Heart left ventricle (tissue), 16 donors: ENCODE measurements around the gene PTPN11. TPM values are rescaled to one million over a fixed set of nuclear protein-coding genes. Genes with fewer than 3 reads are reported as not detected.
A peak's percentile ranks its signal among the peaks of the same experiment; 100 is the strongest.

Experiments used
- ATAC-seq, 4 donors: fragments of 200-7000 bp; cut with Tn5 transposase; one replicate each; pipeline ENCODE4 v1.9.1; 2020 to 2022; ENCODE audit warnings: moderate library complexity in 4 of 4, mild to moderate bottlenecking in 3 of 4, moderate number of reproducible peaks in 1 of 4
- DNase-seq, 5 donors: peaks; one replicate each; pipeline ENCODE4 v3.0.0-alpha.2; 2020
- H3K27ac ChIP-seq, 12 donors: fragments of 200-600 bp; sonication (generic) in 4 of 12; one replicate each; pipeline versions ENCODE4 v1.5.0 to v1.8.0; 2016 to 2022; ENCODE audit warnings: mild to moderate bottlenecking in 2 of 12
- H3K27me3 ChIP-seq, 9 donors: fragments of 200-600 bp; sonication (generic) in 2 of 9; one replicate each; pipeline versions ENCODE4 v1.5.1 to v1.8.0; 2016 to 2022; ENCODE audit warnings: mild to moderate bottlenecking in 3 of 9
- H3K36me3 ChIP-seq, 9 donors: fragments of 200-600 bp; sonication (generic) in 2 of 9; one replicate each; pipeline versions ENCODE4 v1.5.0 to v1.8.0; 2018 to 2022; ENCODE audit warnings: mild to moderate bottlenecking in 2 of 9
- H3K4me1 ChIP-seq, 12 donors: fragments of 200-600 bp; sonication (generic) in 4 of 12; one replicate each; pipeline versions ENCODE4 v1.5.0 to v1.8.0; 2016 to 2022; ENCODE audit warnings: mild to moderate bottlenecking in 3 of 12
- H3K4me3 ChIP-seq, 12 donors: fragments of 200-600 bp; sonication (generic) in 4 of 12; one replicate each; pipeline versions ENCODE4 v1.5.0 to v1.8.0; 2017 to 2022; ENCODE audit warnings: mild to moderate bottlenecking in 9 of 12, moderate library complexity in 4 of 12
- H3K9me3 ChIP-seq, 12 donors: fragments of 200-600 bp; sonication (generic) in 4 of 12; one replicate each; pipeline versions ENCODE4 v1.5.0 to v1.8.0; 2016 to 2022; ENCODE audit warnings: mild to moderate bottlenecking in 1 of 12
- POLR2A ChIP-seq, 2 donors: fragments of 450-650 bp; IDR thresholded peaks; one replicate each; pipeline ENCODE4 v1.6.1; 2017; ENCODE audit warnings: antibody characterized with exemption in 2 of 2, mild to moderate bottlenecking in 2 of 2, moderate library complexity in 2 of 2
- WGBS, 4 donors: extraction: QIAGEN DNeasy Blood & Tissue Kit in 2 of 4; methylation state at CpG; one replicate each; pipeline versions ENCODE4 v1.1.5 to v1.1.7; 2013 to 2018; 5-methylcytosine and 5-hydroxymethylcytosine counted together
- intact Hi-C, 10 donors: fragments of 100-400 bp; cut with DNase I; formaldehyde crosslinking; loops; one replicate each; pipeline versions ENCODE4 v1.11.1 to v1.14.2; 2022
- polyA plus RNA-seq, 2 donors: library from polyadenylated mRNA; stranded (reverse); fragments of 200-250 nt; gene quantifications; one replicate each; pipeline ENCODE4 v1.2.3, GENCODE V29; 2013
- total RNA-seq, 9 donors: library from RNA; depleted of rRNA in 2 of 9; stranded (reverse); fragments of >200 nt in 2 of 9; fragmentation: NEBNext Ultra II Directional in 3 of 9; extraction: Animal tissue kit (Norgen Biotek cat#: 25700) in 3 of 9; gene quantifications; one replicate each; pipeline versions ENCODE4 v1.1.0 to v1.2.4, GENCODE V29; 2016 to 2023
- TF ChIP-seq, protein P1 (sequence below), 12 donors: fragments of 200-600 bp; sonication (generic) in 4 of 12; IDR thresholded peaks; one replicate each; pipeline versions ENCODE4 v1.5.0 to v1.8.0; 2018 to 2022; ENCODE audit warnings: antibody characterized with exemption in 12 of 12, mild to moderate bottlenecking in 5 of 12
- donor health status: ischemic (EF 13 %, LVEDD 7.1; RV severe dilation, severe dysfunction).
- donor health status: healthy with polysubstance abuse.
- donor health status: DM: no; HTN: yes; CAD: no.
- donor health status: DM: no; HTN: no; CAD: no.
- donor health status: ischemic (EF 25% LVEDD 6.9; RV normal size, moderate dysfunction).
- donor health status: ischemic (EF 25% LVEDD 5.7; RV mildly dilated, moderate dysfunction).
- donor health status: healthy.
- donor health status: DM: yes; HTN: yes; CAD: no.
- donor health status: ischemic (EF 35%, LVEDD 5.7; RV mildly dilated, moderate dysfunction).
- donor health status: nonischemic (EF 11% LVEDD 7.7; RV severe dilation, severe dysfunction).
- donor health status: DM: yes; HTN: yes; CAD: no.
- donor health status: PGD.
- donor health status: ischemic (EF 29% LVEDD 5.4; RV normal size, mild dysfunction).
- donor health status: nonischemic (EF 23%, LVEDD 6.1; RV moderate dilation, normal function).

The PTPN11 gene
- total and polyA plus RNA-seq, 11 donors = 35.9 to 197 (median 130) TPM

DNA sequence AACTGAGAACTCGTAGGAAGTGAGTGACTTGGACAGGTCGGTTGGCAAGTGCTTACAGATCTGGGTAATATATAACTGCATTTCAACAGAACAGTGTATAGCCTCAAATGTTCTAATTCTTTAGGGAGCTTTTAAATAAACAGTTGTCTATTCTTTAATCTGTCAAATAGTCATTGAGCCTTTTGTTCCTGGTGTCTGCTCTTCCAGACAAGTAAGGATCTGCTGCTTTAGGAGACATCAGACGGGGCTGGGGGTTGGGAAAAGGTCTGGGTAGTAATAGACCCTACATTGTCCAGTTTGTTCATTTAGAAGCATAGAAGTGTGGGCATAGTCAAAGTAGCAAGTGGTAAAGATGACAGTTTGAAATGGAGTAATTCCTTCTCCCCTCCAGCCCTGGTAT lies 2.0 kb downstream of the PTPN11 start:
- Histone ChIP-seq H3K4me3 (no peak overlapping the region), H3K36me3 (peaks cover 0 to 4% (median 0%) of the 10 kb centered on the region in 9 donors), H3K9me3 (no peaks in the 10 kb centered on the region), H3K27me3 (no peaks in the 10 kb centered on the region), H3K27ac (no peak overlapping the region), H3K4me1 (peaks cover 3 to 70% (median 47%) of the 10 kb centered on the region in 12 donors)
- intact Hi-C loops = no loop called here
- TF ChIP-seq POLR2A (IDR thresholded peaks at IDR 0.05) = no peak
- TF ChIP-seq, protein P1, sequence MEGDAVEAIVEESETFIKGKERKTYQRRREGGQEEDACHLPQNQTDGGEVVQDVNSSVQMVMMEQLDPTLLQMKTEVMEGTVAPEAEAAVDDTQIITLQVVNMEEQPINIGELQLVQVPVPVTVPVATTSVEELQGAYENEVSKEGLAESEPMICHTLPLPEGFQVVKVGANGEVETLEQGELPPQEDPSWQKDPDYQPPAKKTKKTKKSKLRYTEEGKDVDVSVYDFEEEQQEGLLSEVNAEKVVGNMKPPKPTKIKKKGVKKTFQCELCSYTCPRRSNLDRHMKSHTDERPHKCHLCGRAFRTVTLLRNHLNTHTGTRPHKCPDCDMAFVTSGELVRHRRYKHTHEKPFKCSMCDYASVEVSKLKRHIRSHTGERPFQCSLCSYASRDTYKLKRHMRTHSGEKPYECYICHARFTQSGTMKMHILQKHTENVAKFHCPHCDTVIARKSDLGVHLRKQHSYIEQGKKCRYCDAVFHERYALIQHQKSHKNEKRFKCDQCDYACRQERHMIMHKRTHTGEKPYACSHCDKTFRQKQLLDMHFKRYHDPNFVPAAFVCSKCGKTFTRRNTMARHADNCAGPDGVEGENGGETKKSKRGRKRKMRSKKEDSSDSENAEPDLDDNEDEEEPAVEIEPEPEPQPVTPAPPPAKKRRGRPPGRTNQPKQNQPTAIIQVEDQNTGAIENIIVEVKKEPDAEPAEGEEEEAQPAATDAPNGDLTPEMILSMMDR (IDR thresholded peaks at IDR 0.05) = no peak
- no peak for ATAC-seq
- 79 to 84% (median 82%) methylated on average over 3 of the region's 3 CpGs for WGBS, 4 donors
- DNase-seq = no peak

DNA sequence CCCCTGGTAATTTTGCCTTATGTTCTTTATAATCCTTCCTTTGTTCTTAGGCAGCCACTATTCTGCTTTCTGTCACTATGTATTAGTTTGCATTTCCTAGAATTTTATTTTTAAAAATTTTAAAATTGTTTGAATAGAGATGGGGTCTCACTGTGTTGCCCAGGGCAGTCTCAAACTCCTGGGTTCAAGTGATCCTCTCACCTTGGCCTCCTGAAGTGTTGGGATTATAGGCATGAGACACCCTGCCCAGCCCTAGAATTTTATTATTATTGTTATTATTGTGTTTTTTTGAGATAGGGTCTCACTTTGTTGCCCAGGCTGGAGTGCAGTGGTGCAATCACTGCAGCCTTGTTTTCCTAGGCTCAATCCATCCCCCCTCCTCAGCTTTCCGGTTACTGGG lies 2.6 kb downstream of the PTPN11 start:
- H3K27ac ChIP-seq = peak overlapping the region in 2 of 12 donors; percentile 66 to 72
- DNase-seq (no peak), ATAC-seq (no peak)
- no peaks in the 10 kb centered on the region for H3K9me3 ChIP-seq
- peaks cover 3 to 70% (median 47%) of the 10 kb centered on the region in 12 donors for H3K4me1 ChIP-seq
- intact Hi-C loops = no loop called here
- peaks cover 0 to 8% (median 0%) of the 10 kb centered on the region in 9 donors for H3K36me3 ChIP-seq
- H3K4me3 ChIP-seq = no peak overlapping the region
- TF ChIP-seq POLR2A (IDR thresholded peaks at IDR 0.05) = no peak
- TF ChIP-seq, protein P1 (IDR thresholded peaks at IDR 0.05) = no peak
- H3K27me3 ChIP-seq = no peaks in the 10 kb centered on the region
- WGBS, 4 donors = 94 to 100% (median 98%) methylated on average over 1 of the region's 1 CpG

DNA sequence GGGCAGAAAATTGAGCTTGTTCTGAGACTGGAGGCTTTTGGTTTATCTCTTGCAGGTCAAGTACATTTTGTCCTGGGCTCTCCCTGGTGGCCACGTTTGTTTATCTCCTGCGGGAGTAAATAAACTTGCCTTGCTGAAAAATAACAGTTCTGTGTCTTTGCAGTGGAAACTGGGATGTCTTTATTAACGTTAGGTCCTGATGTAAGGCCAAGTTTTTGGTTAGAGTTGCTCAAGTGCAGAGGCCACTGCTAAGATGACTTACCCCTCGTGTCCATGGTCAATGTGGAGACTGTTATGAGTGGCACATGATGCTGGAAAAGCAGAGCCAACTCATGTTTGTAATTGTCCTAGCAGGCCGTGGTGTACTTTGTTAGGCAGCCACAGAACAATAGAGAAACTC lies 3.8 kb downstream of the PTPN11 start:
- TF ChIP-seq, protein P1 (IDR thresholded peaks at IDR 0.05) = no peak
- TF ChIP-seq POLR2A (IDR thresholded peaks at IDR 0.05) = no peak
- Histone ChIP-seq H3K36me3 (peaks cover 0 to 8% (median 0%) of the 10 kb centered on the region in 9 donors), H3K27me3 (no peaks in the 10 kb centered on the region), H3K4me3 (peak overlapping the region in 1 of 12 donors; percentile 3), H3K9me3 (no peaks in the 10 kb centered on the region), H3K4me1 (peaks cover 3 to 70% (median 47%) of the 10 kb centered on the region in 12 donors), H3K27ac (peak overlapping the region in 11 of 12 donors; percentile 3 to 73 (median 54))
- DNase-seq (no peak), ATAC-seq (peak in 2 of 4 donors; percentile 24 to 62)
- 24 to 35% (median 29%) methylated on average over 5 of the region's 5 CpGs for WGBS, 4 donors
- intact Hi-C loops = no loop called here

DNA sequence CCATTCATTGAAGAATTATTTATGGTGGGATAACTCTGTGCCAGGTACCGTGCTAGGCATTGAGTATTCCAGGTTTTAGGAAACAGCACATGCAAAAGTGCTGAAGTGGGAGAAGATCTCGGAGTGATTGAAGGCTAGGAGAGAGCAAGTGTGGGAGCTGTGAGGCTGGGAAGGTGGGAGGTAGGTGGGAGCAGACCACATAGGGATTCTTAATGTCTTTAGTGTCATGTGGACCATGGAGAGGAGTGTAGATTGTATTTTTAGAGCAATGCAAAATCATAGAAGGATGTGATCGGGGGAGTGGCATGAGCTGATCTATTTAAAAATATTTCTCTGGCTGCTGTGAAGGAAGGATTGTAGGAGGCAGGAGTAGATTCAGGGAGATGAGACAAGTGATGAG lies 5.4 kb downstream of the PTPN11 start:
- Histone ChIP-seq H3K27me3 (no peaks in the 10 kb centered on the region), H3K27ac (peak overlapping the region in 3 of 12 donors; percentile 9 to 72 (median 66)), H3K9me3 (no peaks in the 10 kb centered on the region), H3K4me3 (no peak overlapping the region), H3K4me1 (peaks cover 3 to 62% (median 40%) of the 10 kb centered on the region in 12 donors), H3K36me3 (peaks cover 0 to 8% (median 0%) of the 10 kb centered on the region in 9 donors)
- intact Hi-C loops = no loop called here
- 66 to 77% (median 73%) methylated on average over 3 of the region's 3 CpGs for WGBS, 4 donors
- no peak for ATAC-seq
- TF ChIP-seq, protein P1 (IDR thresholded peaks at IDR 0.05) = no peak
- no peak for TF ChIP-seq POLR2A (IDR thresholded peaks at IDR 0.05)
- DNase-seq = no peak
